Trophoblast cell (in vitro differentiated cells and primary cell): ENCODE results near the gene MAMLD1.

Source experiments
- DNase-seq, 2 donors: peaks; one replicate each; pipeline ENCODE4 v3.0.0-alpha.2; 2016
- H2AFZ ChIP-seq: 2 replicates; pipeline ENCODE4 v1.6.1; 2013; ENCODE audit warnings: low read length, moderate library complexity, mild to moderate bottlenecking; ENCODE audit not compliant: insufficient read depth, poor library complexity
- H2AK5ac ChIP-seq: 2 replicates; pipeline ENCODE4 v1.6.1; 2013; ENCODE audit warnings: mild to moderate bottlenecking, low read length
- H2BK120ac ChIP-seq: 2 replicates; pipeline ENCODE4 v1.6.1; 2013; ENCODE audit warnings: low read length, mild to moderate bottlenecking, moderate library complexity; ENCODE audit not compliant: insufficient read depth, poor library complexity
- H2BK12ac ChIP-seq: 2 replicates; pipeline ENCODE4 v1.6.1; 2013; ENCODE audit warnings: mild to moderate bottlenecking, low read length, moderate library complexity
- H2BK5ac ChIP-seq: 2 replicates; pipeline ENCODE4 v1.6.1; 2013; ENCODE audit warnings: low read length, low read depth, moderate library complexity, mild to moderate bottlenecking; ENCODE audit not compliant: poor library complexity
- H3K14ac ChIP-seq: 2 replicates; pipeline ENCODE4 v1.6.1; 2013; ENCODE audit warnings: mild to moderate bottlenecking, low read length
- H3K18ac ChIP-seq: 2 replicates; pipeline ENCODE4 v1.6.1; 2013; ENCODE audit warnings: mild to moderate bottlenecking, low read length
- H3K23ac ChIP-seq: 2 replicates; pipeline ENCODE4 v1.6.1; 2013; ENCODE audit warnings: low read length
- H3K27ac ChIP-seq: 2 replicates; pipeline ENCODE4 v1.5.1; 2013; ENCODE audit warnings: low read depth, mild to moderate bottlenecking, inconsistent platforms, low read length, moderate library complexity
- H3K27me3 ChIP-seq: 2 replicates; pipeline ENCODE4 v1.6.1; 2013; ENCODE audit warnings: inconsistent platforms, mild to moderate bottlenecking, low read length, moderate library complexity; ENCODE audit not compliant: insufficient read depth
- H3K36me3 ChIP-seq, 2 experiments: 1 replicate in 1 of 2; 2 replicates in 1 of 2; pipeline ENCODE4 v1.6.1; 2013; ENCODE audit warnings: low read length in 2 of 2, mild to moderate bottlenecking in 2 of 2, moderate library complexity in 1 of 2; ENCODE audit not compliant: insufficient read depth in 2 of 2, control insufficient read depth in 1 of 2
- H3K4ac ChIP-seq: 2 replicates; pipeline ENCODE4 v1.6.1; 2013; ENCODE audit warnings: low read depth, mild to moderate bottlenecking, low read length, moderate library complexity
- H3K4me1 ChIP-seq, 2 experiments: 1 replicate in 1 of 2; 2 replicates in 1 of 2; pipeline ENCODE4 v1.6.1; 2013; ENCODE audit warnings: low read length in 2 of 2, mild to moderate bottlenecking in 2 of 2, moderate library complexity in 1 of 2; ENCODE audit not compliant: insufficient read depth in 2 of 2, control insufficient read depth in 1 of 2
- H3K4me2 ChIP-seq: 2 replicates; pipeline ENCODE4 v1.6.1; 2013; ENCODE audit warnings: inconsistent platforms, mild to moderate bottlenecking, low read length, moderate library complexity
- H3K4me3 ChIP-seq: 2 replicates; pipeline ENCODE4 v1.5.1; 2013; ENCODE audit warnings: mild to moderate bottlenecking, low read depth, low read length, inconsistent platforms
- H3K79me1 ChIP-seq: one replicate; pipeline ENCODE4 v1.6.1; 2013; ENCODE audit warnings: low read length
- H3K79me2 ChIP-seq: 2 replicates; pipeline ENCODE4 v1.6.1; 2013; ENCODE audit warnings: low read length, mild to moderate bottlenecking; ENCODE audit not compliant: control insufficient read depth, insufficient read depth, poor library complexity
- H3K9ac ChIP-seq: 2 replicates; pipeline ENCODE4 v1.6.1; 2013; ENCODE audit warnings: mild to moderate bottlenecking, low read length
- H3K9me3 ChIP-seq: 2 replicates; pipeline ENCODE4 v1.6.1; 2013; ENCODE audit warnings: low read depth, mild to moderate bottlenecking, control low read depth, inconsistent platforms, low read length; ENCODE audit not compliant: insufficient read depth
- H4K12ac ChIP-seq: 2 replicates; pipeline ENCODE4 v1.6.1; 2013; ENCODE audit warnings: low read depth, mild to moderate bottlenecking, low read length, moderate library complexity
- H4K8ac ChIP-seq: 2 replicates; pipeline ENCODE4 v1.6.1; 2013; ENCODE audit warnings: low read depth, mild to moderate bottlenecking, low read length, moderate library complexity
- H4K91ac ChIP-seq: one replicate; pipeline ENCODE4 v1.6.1; 2013; ENCODE audit warnings: low read depth, mild to moderate bottlenecking, low read length, moderate library complexity
- WGBS: extraction: QIAGEN DNeasy Blood & Tissue Kit; methylation state at CpG from one replicate; pipeline ENCODE4 v1.1.7; 2013; ENCODE audit warnings: missing lambda C conversion rate; ENCODE audit not compliant: insufficient read length, insufficient coverage; ENCODE audit errors: extremely low coverage; 5-methylcytosine and 5-hydroxymethylcytosine counted together

MAMLD1 gene

GRCh38 chrX:150473371-150473770 is 110.3 kb downstream of the MAMLD1 start:
- Histone ChIP-seq H4K12ac (no peak overlapping the region), H2BK12ac (no peak overlapping the region), H3K27me3 (no peaks in the 10 kb centered on the region), H3K4me2 (no peak overlapping the region), H3K4ac (no peak overlapping the region), H3K4me3 (no peak overlapping the region), H2BK5ac (no peak overlapping the region), H3K79me1 (no peaks in the 10 kb centered on the region), H2AK5ac (no peak overlapping the region), H3K9ac (no peak overlapping the region), H3K18ac (no peak overlapping the region), H3K14ac (no peak overlapping the region), H4K8ac (no peak overlapping the region), H3K36me3 (no peaks in the 10 kb centered on the region), H2AFZ (no peak overlapping the region), H2BK120ac (no peak overlapping the region), H3K9me3 (no peaks in the 10 kb centered on the region), H3K27ac (no peak overlapping the region), H3K23ac (no peak overlapping the region), H4K91ac (no peak overlapping the region), H3K79me2 (no peaks in the 10 kb centered on the region), H3K4me1 (no peaks in the 10 kb centered on the region)
- WGBS, result no CpG with 5 or more reads among the region's 8 CpGs
- no peak for DNase-seq

DNA sequence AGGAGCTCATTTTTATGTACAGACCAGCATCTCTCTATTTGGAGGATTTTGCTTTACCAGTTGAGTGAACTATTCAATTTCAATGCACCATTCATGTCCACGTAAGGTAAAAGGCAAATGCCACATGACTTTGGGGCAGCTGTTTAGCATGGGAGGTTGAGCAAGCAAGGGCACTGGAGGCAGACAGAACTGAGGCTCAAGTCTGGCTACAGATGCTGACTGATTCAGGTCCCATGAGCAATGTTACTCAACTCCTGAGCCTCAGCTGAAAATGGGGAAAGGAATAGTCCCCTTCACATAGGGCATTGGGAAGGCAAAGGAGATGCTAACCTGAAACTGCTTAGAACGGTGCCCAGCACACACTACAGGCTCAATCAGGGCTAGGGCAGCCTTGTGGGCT is 112.3 kb downstream of the MAMLD1 start:
- Histone ChIP-seq H3K23ac (no peak overlapping the region), H4K8ac (no peak overlapping the region), H3K4me1 (no peaks in the 10 kb centered on the region), H3K14ac (no peak overlapping the region), H4K91ac (no peak overlapping the region), H2BK120ac (no peak overlapping the region), H3K4ac (no peak overlapping the region), H3K4me2 (no peak overlapping the region), H3K27me3 (no peaks in the 10 kb centered on the region), H3K27ac (no peak overlapping the region), H3K18ac (no peak overlapping the region), H2AK5ac (no peak overlapping the region), H2BK5ac (no peak overlapping the region), H2BK12ac (no peak overlapping the region), H3K4me3 (no peak overlapping the region), H4K12ac (no peak overlapping the region), H3K9me3 (no peaks in the 10 kb centered on the region), H2AFZ (no peak overlapping the region), H3K79me1 (no peaks in the 10 kb centered on the region), H3K36me3 (no peaks in the 10 kb centered on the region), H3K79me2 (no peaks in the 10 kb centered on the region), H3K9ac (no peak overlapping the region)
- DNase-seq, result no peak
- WGBS, result no CpG with 5 or more reads among the region's 2 CpGs

GRCh38 chrX:150476164-150476699 is 113.1 kb downstream of the MAMLD1 start:
- Histone ChIP-seq H3K4me1 (no peaks in the 10 kb centered on the region), H3K36me3 (no peaks in the 10 kb centered on the region), H2AK5ac (no peak overlapping the region), H2BK5ac (no peak overlapping the region), H2AFZ (no peak overlapping the region), H2BK120ac (no peak overlapping the region), H3K4me3 (no peak overlapping the region), H3K27me3 (no peaks in the 10 kb centered on the region), H3K27ac (no peak overlapping the region), H3K9me3 (no peaks in the 10 kb centered on the region), H3K4me2 (no peak overlapping the region), H4K8ac (no peak overlapping the region), H4K91ac (no peak overlapping the region), H3K23ac (no peak overlapping the region), H3K79me2 (no peaks in the 10 kb centered on the region), H3K79me1 (no peaks in the 10 kb centered on the region), H3K14ac (no peak overlapping the region), H3K18ac (no peak overlapping the region), H4K12ac (no peak overlapping the region), H2BK12ac (no peak overlapping the region), H3K9ac (no peak overlapping the region), H3K4ac (no peak overlapping the region)
- WGBS, result no CpG with 5 or more reads among the region's 6 CpGs
- DNase-seq, result no peak

DNA sequence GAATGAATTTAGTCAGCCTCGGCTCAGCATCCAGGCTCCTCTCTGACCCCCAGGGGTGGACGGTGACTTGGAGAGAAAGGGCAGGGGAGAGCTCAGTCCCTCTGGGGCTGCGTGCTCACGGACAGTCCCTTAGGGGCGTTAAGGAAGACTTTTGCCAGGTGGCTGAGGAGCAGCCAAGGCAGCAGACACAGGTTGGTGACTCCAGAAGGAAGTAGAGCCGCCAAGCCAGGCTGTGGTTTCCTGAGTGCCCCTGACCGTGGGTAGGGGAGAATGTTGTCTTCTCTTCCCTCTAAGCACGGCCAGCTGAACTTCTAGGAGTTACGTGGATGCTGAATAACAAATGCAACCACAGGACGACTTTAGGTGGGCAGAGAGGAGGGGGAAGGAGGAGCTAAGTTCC is 114.3 kb downstream of the MAMLD1 start:
- DNase-seq, result no peak
- Histone ChIP-seq H3K14ac (no peak overlapping the region), H3K79me2 (no peaks in the 10 kb centered on the region), H3K4ac (no peak overlapping the region), H3K9me3 (no peaks in the 10 kb centered on the region), H3K36me3 (no peaks in the 10 kb centered on the region), H3K27ac (no peak overlapping the region), H2BK5ac (no peak overlapping the region), H4K12ac (no peak overlapping the region), H3K23ac (no peak overlapping the region), H3K79me1 (no peaks in the 10 kb centered on the region), H2AK5ac (no peak overlapping the region), H4K91ac (no peak overlapping the region), H4K8ac (no peak overlapping the region), H2BK120ac (no peak overlapping the region), H3K27me3 (no peaks in the 10 kb centered on the region), H2BK12ac (no peak overlapping the region), H3K4me1 (no peaks in the 10 kb centered on the region), H2AFZ (no peak overlapping the region), H3K9ac (no peak overlapping the region), H3K18ac (no peak overlapping the region), H3K4me2 (no peak overlapping the region), H3K4me3 (no peak overlapping the region)
- WGBS, result no CpG with 5 or more reads among the region's 10 CpGs
